Keratinocyte (primary cell): ENCODE measurements around the gene PARD3. TPM values are rescaled to one million over a fixed set of nuclear protein-coding genes. Genes with fewer than 3 reads are reported as not detected.

Experiments
- DNase-seq: peaks from one replicate; pipeline ENCODE4 v3.0.0-alpha.2; 2011; ENCODE audit warnings: low read depth, missing footprints, low spot score
- FAIRE-seq: peaks from 2 replicates; lab custom pipeline; 2011; peaks lifted over from hg19 to GRCh38; lab: Jason Lieb, UNC
- H2AFZ ChIP-seq: 2 replicates; pipeline ENCODE4 v1.6.0; 2012; ENCODE audit warnings: low read length, control low read depth, inconsistent platforms; ENCODE audit not compliant: control insufficient read depth
- H3K27ac ChIP-seq: 2 replicates; pipeline ENCODE4 v1.5.1; 2011; ENCODE audit warnings: low read length; ENCODE audit not compliant: control insufficient read depth, insufficient read depth
- H3K27me3 ChIP-seq: 3 replicates; pipeline ENCODE4 v1.6.0; 2011; ENCODE audit warnings: low read length; ENCODE audit not compliant: control insufficient read depth, insufficient read depth; ENCODE audit errors: extremely low read depth
- H3K36me3 ChIP-seq, 2 experiments: 2 replicates in 1 of 2; 3 replicates in 1 of 2; pipeline ENCODE4 v1.5.1; 2011; ENCODE audit warnings: low read length in 2 of 2, mild to moderate bottlenecking in 1 of 2; ENCODE audit not compliant: control insufficient read depth in 2 of 2, insufficient read depth in 2 of 2; ENCODE audit errors: extremely low read depth in 1 of 2
- H3K4me1 ChIP-seq: 3 replicates; pipeline ENCODE4 v1.5.1; 2011; ENCODE audit warnings: low read length; ENCODE audit not compliant: control insufficient read depth, insufficient read depth; ENCODE audit errors: extremely low read depth
- H3K4me2 ChIP-seq: 3 replicates; pipeline ENCODE4 v1.6.0; 2011; ENCODE audit warnings: low read depth, low read length; ENCODE audit not compliant: control insufficient read depth, insufficient read depth; ENCODE audit errors: extremely low read depth
- H3K4me3 ChIP-seq, 3 experiments: fragments of 200-600 bp in 1 of 3; sonication (generic) in 1 of 3; 2 replicates in 2 of 3; 3 replicates in 1 of 3; pipeline ENCODE4 v1.5.1; 2011 to 2016; ENCODE audit warnings: low read length in 3 of 3, mild to moderate bottlenecking in 3 of 3, control low read depth in 2 of 3, inconsistent platforms in 1 of 3, low read depth in 1 of 3, mixed read lengths in 1 of 3, mixed run types in 1 of 3, moderate library complexity in 1 of 3; ENCODE audit not compliant: control insufficient read depth in 2 of 3, insufficient read depth in 2 of 3; ENCODE audit errors: extremely low read depth in 1 of 3
- H3K79me2 ChIP-seq: 2 replicates; pipeline ENCODE4 v1.6.0; 2012; ENCODE audit warnings: low read length; ENCODE audit not compliant: control insufficient read depth, insufficient read depth
- H3K9ac ChIP-seq: 3 replicates; pipeline ENCODE4 v1.6.0; 2011; ENCODE audit warnings: low read length; ENCODE audit not compliant: control insufficient read depth, insufficient read depth; ENCODE audit errors: extremely low read depth
- H3K9me1 ChIP-seq: 3 replicates; pipeline ENCODE4 v1.6.0; 2011; ENCODE audit warnings: low read length; ENCODE audit not compliant: control insufficient read depth, insufficient read depth; ENCODE audit errors: extremely low read depth
- H3K9me3 ChIP-seq: 2 replicates; pipeline ENCODE4 v1.5.1; 2012; ENCODE audit warnings: low read depth, low read length; ENCODE audit not compliant: control insufficient read depth
- H4K20me1 ChIP-seq: 3 replicates; pipeline ENCODE4 v1.6.0; 2011; ENCODE audit warnings: low read length; ENCODE audit not compliant: control insufficient read depth, insufficient read depth; ENCODE audit errors: extremely low read depth
- EZH2 ChIP-seq: IDR thresholded peaks from one replicate; pipeline ENCODE4 v1.6.1; 2012; ENCODE audit warnings: inconsistent platforms, mild to moderate bottlenecking, low read length, moderate library complexity
- dilution Hi-C: fragments of 300-500 bp; cut with MboI; formaldehyde crosslinking; loops from one replicate; pipeline ENCODE4 v1.7.0; 2020; ENCODE audit warnings: low sequenced_read_pairs; ENCODE audit not compliant: extremely low pct_ligation_motif_present
- polyA plus RNA-seq, 5 experiments: library from polyadenylated mRNA; depleted of rRNA in 3 of 5; stranded (reverse) in 3 of 5; stranded (forward) in 1 of 5; unstranded in 1 of 5; fragments of >200 nt; gene quantifications; 1 replicate in 1 of 5; 2 replicates in 3 of 5; 3 replicates in 1 of 5; pipeline versions ENCODE4 v1.2.1 to v1.2.3, GENCODE V29; 2011 to 2012; ENCODE audit warnings: missing spikeins in 2 of 5, low read depth in 1 of 5, low replicate concordance in 1 of 5
- TF ChIP-seq, protein P1 (sequence below), 3 experiments: IDR thresholded peaks in 1 of 3; conservative IDR thresholded peaks in 1 of 3; optimal IDR thresholded peaks in 1 of 3; 2 replicates in 2 of 3; 3 replicates in 1 of 3; pipeline versions ENCODE3 to v1.5.1; 2011; ENCODE audit warnings: low read length in 3 of 3, mild to moderate bottlenecking in 3 of 3, moderate library complexity in 2 of 3, control low read depth in 1 of 3, inconsistent platforms in 1 of 3; ENCODE audit not compliant: insufficient read depth in 2 of 3; ENCODE audit errors: extremely low read depth in 1 of 3

The PARD3 gene
- polyA plus RNA-seq, 1 donor (not counting 4 experiments of a cell fraction or from before 2014, with no cell fraction given): 46.4 TPM

GRCh38 chr10:34574353-34574934 is 240.7 kb downstream of the PARD3 start:
- Histone ChIP-seq H2AFZ (no peak overlapping the region), H3K4me1 (peaks cover 5% of the 10 kb centered on the region), H3K4me3 (no peak overlapping the region), H3K9ac (no peak overlapping the region), H4K20me1 (no peaks in the 10 kb centered on the region), H3K4me2 (no peak overlapping the region), H3K27ac (no peak overlapping the region), H3K27me3 (no peaks in the 10 kb centered on the region), H3K9me3 (no peaks in the 10 kb centered on the region), H3K9me1 (no peaks in the 10 kb centered on the region), H3K79me2 (peaks cover 29% of the 10 kb centered on the region), H3K36me3 (no peaks in the 10 kb centered on the region)
- FAIRE-seq: peak; percentile 17
- no peak for DNase-seq
- dilution Hi-C loops: no loop called here
- TF ChIP-seq, protein P1, sequence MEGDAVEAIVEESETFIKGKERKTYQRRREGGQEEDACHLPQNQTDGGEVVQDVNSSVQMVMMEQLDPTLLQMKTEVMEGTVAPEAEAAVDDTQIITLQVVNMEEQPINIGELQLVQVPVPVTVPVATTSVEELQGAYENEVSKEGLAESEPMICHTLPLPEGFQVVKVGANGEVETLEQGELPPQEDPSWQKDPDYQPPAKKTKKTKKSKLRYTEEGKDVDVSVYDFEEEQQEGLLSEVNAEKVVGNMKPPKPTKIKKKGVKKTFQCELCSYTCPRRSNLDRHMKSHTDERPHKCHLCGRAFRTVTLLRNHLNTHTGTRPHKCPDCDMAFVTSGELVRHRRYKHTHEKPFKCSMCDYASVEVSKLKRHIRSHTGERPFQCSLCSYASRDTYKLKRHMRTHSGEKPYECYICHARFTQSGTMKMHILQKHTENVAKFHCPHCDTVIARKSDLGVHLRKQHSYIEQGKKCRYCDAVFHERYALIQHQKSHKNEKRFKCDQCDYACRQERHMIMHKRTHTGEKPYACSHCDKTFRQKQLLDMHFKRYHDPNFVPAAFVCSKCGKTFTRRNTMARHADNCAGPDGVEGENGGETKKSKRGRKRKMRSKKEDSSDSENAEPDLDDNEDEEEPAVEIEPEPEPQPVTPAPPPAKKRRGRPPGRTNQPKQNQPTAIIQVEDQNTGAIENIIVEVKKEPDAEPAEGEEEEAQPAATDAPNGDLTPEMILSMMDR (optimal IDR thresholded peaks at IDR 0.05 in 1 of 3, IDR thresholded peaks at IDR 0.05 in 1 of 3, conservative IDR thresholded peaks at IDR 0.05 in 1 of 3; ENCODE audit: extremely low read depth in 1 of 3, insufficient read depth in 2 of 3, low read length in 3 of 3): no peak
- no peak for TF ChIP-seq EZH2

GRCh38 chr10:34570887-34571286 is 244.2 kb downstream of the PARD3 start:
- Histone ChIP-seq H3K9ac (no peak overlapping the region), H4K20me1 (no peaks in the 10 kb centered on the region), H3K27me3 (no peaks in the 10 kb centered on the region), H2AFZ (no peak overlapping the region), H3K4me1 (peaks cover under 1% of the 10 kb centered on the region), H3K4me2 (no peak overlapping the region), H3K4me3 (no peak overlapping the region), H3K36me3 (no peaks in the 10 kb centered on the region), H3K27ac (no peak overlapping the region), H3K79me2 (peaks cover 17% of the 10 kb centered on the region), H3K9me1 (peaks cover 1% of the 10 kb centered on the region), H3K9me3 (no peaks in the 10 kb centered on the region)
- no peak for DNase-seq
- FAIRE-seq: no peak
- dilution Hi-C loops: no loop called here
- TF ChIP-seq, protein P1 (optimal IDR thresholded peaks at IDR 0.05 in 1 of 3, IDR thresholded peaks at IDR 0.05 in 1 of 3, conservative IDR thresholded peaks at IDR 0.05 in 1 of 3; ENCODE audit: extremely low read depth in 1 of 3, insufficient read depth in 2 of 3, low read length in 3 of 3): no peak
- no peak for TF ChIP-seq EZH2
